HepG2 (cell line): ENCODE data around the gene BCL11B. TPM values are rescaled to one million over a fixed set of nuclear protein-coding genes. Genes with fewer than 3 reads are reported as not detected.

Experiments
- ISL2 ChIP-seq: sonication (generic); formaldehyde crosslinking; IDR thresholded peaks from 2 replicates; pipeline ENCODE4 v1.5.0; 2020; ENCODE audit warnings: missing genetic modification reagents
- NBN ChIP-seq: fragments of 450-650 bp; conservative IDR thresholded peaks from 2 replicates; pipeline ENCODE4 v1.6.1; 2017
- NR2F2 ChIP-seq: IDR thresholded peaks from 2 replicates; pipeline ENCODE4 v1.6.1; 2012; ENCODE audit warnings: low read depth, inconsistent platforms, borderline replicate concordance
- SMARCC2 ChIP-seq: fragments of 450-650 bp; IDR thresholded peaks from 2 replicates; pipeline ENCODE4 v1.6.1; 2017; ENCODE audit warnings: antibody characterized with exemption, mild to moderate bottlenecking
- SMARCE1 ChIP-seq: fragments of 450-650 bp; IDR thresholded peaks from 2 replicates; pipeline ENCODE4 v1.6.1; 2017; ENCODE audit warnings: borderline replicate concordance
- ZNF230 ChIP-seq: sonication (generic); formaldehyde crosslinking; IDR thresholded peaks from 2 replicates; pipeline ENCODE4 v1.4.0; 2020; ENCODE audit warnings: mild to moderate bottlenecking, missing genetic modification reagents
- ZNF589 ChIP-seq: sonication (generic); formaldehyde crosslinking; conservative IDR thresholded peaks from 2 replicates; pipeline ENCODE4 v1.8.0; 2022; ENCODE audit warnings: mild to moderate bottlenecking, moderate library complexity, missing genetic modification reagents
- ZNF660 ChIP-seq: sonication (generic); formaldehyde crosslinking; IDR thresholded peaks from 2 replicates; pipeline ENCODE4 v1.5.1; 2020; ENCODE audit warnings: mild to moderate bottlenecking, low read depth, missing genetic modification reagents, borderline replicate concordance
- ZNF7 ChIP-seq: IDR thresholded peaks from 2 replicates; pipeline ENCODE4 v1.6.1; 2016; ENCODE audit warnings: missing biosample characterization, missing genetic modification reagents
- polyA plus RNA-seq, 8 experiments: library from polyadenylated mRNA; depleted of rRNA in 3 of 8; stranded (reverse) in 7 of 8; unstranded in 1 of 8; fragments of >200 nt; fragmentation: Illumina TruSeq in 4 of 8; extraction: Trizol in 4 of 8; gene quantifications; 2 replicates each; pipeline versions ENCODE4 v1.2.1 to v1.2.3, GENCODE V29; 2011 to 2016; ENCODE audit warnings: low read depth in 4 of 8, missing spikeins in 1 of 8, mixed read lengths in 1 of 8; ENCODE audit not compliant: insufficient read depth in 1 of 8
- total RNA-seq, 5 experiments: library from RNA; depleted of rRNA; stranded (reverse); fragments of >200 nt; fragmentation: Illumina TruSeq; extraction: Trizol; gene quantifications; 2 replicates each; pipeline ENCODE4 v1.2.3, GENCODE V29; 2016; ENCODE audit warnings: low read depth in 1 of 5
- TF ChIP-seq, protein P1 (sequence below): sonication (generic); formaldehyde crosslinking; IDR thresholded peaks from 2 replicates; pipeline ENCODE4 v1.4.0; 2020; ENCODE audit warnings: mild to moderate bottlenecking, missing genetic modification reagents
- TF ChIP-seq, protein P2 (sequence below): sonication (generic); formaldehyde crosslinking; IDR thresholded peaks from 2 replicates; pipeline ENCODE4 v1.8.0; 2022; ENCODE audit warnings: missing genetic modification reagents, low read depth, mild to moderate bottlenecking, borderline replicate concordance
- TF ChIP-seq, protein P3 (sequence below): sonication (generic); formaldehyde crosslinking; IDR thresholded peaks from 2 replicates; pipeline ENCODE4 v1.4.0; 2020; ENCODE audit warnings: mild to moderate bottlenecking, missing genetic modification reagents
- TF ChIP-seq, protein P4 (sequence below): sonication (generic); formaldehyde crosslinking; IDR thresholded peaks from 2 replicates; pipeline ENCODE4 v1.4.0; 2020; ENCODE audit warnings: mild to moderate bottlenecking, missing genetic modification reagents, borderline replicate concordance
- TF ChIP-seq, protein P5 (sequence below): sonication (generic); formaldehyde crosslinking; IDR thresholded peaks from 2 replicates; pipeline ENCODE4 v1.8.0; 2022; ENCODE audit warnings: low read depth, missing genetic modification reagents
- TF ChIP-seq, protein P6 (sequence below): sonication (generic); formaldehyde crosslinking; conservative IDR thresholded peaks from 2 replicates; pipeline ENCODE4 v1.8.1; 2023; ENCODE audit warnings: missing genetic modification reagents
- TF ChIP-seq, protein P7 (sequence below): sonication (generic); formaldehyde crosslinking; IDR thresholded peaks from 2 replicates; pipeline ENCODE4 v1.4.0; 2020; ENCODE audit warnings: mild to moderate bottlenecking, missing genetic modification reagents
- TF ChIP-seq, protein P8 (sequence below): IDR thresholded peaks from 2 replicates; pipeline ENCODE4 v1.6.1; 2016; ENCODE audit warnings: low read depth, control low read depth
- TF ChIP-seq, protein P9 (sequence below): sonication (generic); formaldehyde crosslinking; IDR thresholded peaks from 2 replicates; pipeline ENCODE4 v1.4.0; 2020; ENCODE audit warnings: missing genetic modification reagents; ENCODE audit errors: not compliant biosample characterization

Gene BCL11B
- total and polyA plus RNA-seq, 2 of the 13 experiments (the other 11 are each of a cell fraction or from before 2014, with no cell fraction given) = not detected

DNA sequence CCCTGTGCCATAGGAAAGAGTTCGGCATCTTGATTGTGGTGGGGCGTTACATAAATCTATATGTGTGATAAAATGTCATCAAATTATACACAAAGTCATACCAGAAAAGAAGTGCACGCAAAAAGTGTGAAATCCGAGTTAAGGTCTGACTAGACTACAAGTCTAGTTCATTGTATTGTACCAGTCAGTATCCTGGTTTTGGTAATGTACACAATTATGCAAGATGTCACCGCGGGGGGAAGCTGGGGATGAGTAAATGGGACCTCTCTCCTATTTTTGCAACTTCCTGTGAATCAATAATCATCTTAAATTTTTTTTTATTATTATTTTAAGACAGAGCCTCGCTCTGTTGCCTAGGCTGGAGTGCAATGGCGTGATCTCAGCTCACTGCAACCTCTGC lies 43.2 kb upstream of the BCL11B start (continued):
- TF ChIP-seq ZNF660 (no peak), NR2F2 (no peak), ZNF589 (no peak), NBN (no peak), ISL2 (CRISPR knock-in tag) (no peak), ZNF7 (no peak), SMARCC2 (no peak), ZNF230 (CRISPR knock-in tag) (no peak), SMARCE1 (no peak)
- TF ChIP-seq, protein P1, sequence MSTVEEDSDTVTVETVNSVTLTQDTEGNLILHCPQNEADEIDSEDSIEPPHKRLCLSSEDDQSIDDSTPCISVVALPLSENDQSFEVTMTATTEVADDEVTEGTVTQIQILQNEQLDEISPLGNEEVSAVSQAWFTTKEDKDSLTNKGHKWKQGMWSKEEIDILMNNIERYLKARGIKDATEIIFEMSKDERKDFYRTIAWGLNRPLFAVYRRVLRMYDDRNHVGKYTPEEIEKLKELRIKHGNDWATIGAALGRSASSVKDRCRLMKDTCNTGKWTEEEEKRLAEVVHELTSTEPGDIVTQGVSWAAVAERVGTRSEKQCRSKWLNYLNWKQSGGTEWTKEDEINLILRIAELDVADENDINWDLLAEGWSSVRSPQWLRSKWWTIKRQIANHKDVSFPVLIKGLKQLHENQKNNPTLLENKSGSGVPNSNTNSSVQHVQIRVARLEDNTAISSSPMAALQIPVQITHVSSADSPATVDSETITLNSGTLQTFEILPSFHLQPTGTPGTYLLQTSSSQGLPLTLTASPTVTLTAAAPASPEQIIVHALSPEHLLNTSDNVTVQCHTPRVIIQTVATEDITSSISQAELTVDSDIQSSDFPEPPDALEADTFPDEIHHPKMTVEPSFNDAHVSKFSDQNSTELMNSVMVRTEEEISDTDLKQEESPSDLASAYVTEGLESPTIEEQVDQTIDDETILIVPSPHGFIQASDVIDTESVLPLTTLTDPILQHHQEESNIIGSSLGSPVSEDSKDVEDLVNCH = no peak
- TF ChIP-seq, protein P2, sequence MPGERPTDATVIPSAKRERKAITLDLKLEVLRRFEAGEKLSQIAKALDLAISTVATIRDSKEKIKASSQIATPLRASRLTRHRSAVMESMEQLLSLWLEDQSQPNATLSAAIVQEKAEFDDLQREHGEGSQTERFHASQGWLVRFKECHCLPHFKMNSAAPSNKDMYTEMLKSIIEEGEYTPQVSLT (CRISPR knock-in tag) = no peak
- TF ChIP-seq, protein P3, sequence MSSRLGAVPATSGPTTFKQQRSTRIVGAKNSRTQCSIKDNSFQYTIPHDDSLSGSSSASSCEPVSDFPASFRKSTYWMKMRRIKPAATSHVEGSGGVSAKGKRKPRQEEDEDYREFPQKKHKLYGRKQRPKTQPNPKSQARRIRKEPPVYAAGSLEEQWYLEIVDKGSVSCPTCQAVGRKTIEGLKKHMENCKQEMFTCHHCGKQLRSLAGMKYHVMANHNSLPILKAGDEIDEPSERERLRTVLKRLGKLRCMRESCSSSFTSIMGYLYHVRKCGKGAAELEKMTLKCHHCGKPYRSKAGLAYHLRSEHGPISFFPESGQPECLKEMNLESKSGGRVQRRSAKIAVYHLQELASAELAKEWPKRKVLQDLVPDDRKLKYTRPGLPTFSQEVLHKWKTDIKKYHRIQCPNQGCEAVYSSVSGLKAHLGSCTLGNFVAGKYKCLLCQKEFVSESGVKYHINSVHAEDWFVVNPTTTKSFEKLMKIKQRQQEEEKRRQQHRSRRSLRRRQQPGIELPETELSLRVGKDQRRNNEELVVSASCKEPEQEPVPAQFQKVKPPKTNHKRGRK (CRISPR knock-in tag) = no peak
- TF ChIP-seq, protein P4, sequence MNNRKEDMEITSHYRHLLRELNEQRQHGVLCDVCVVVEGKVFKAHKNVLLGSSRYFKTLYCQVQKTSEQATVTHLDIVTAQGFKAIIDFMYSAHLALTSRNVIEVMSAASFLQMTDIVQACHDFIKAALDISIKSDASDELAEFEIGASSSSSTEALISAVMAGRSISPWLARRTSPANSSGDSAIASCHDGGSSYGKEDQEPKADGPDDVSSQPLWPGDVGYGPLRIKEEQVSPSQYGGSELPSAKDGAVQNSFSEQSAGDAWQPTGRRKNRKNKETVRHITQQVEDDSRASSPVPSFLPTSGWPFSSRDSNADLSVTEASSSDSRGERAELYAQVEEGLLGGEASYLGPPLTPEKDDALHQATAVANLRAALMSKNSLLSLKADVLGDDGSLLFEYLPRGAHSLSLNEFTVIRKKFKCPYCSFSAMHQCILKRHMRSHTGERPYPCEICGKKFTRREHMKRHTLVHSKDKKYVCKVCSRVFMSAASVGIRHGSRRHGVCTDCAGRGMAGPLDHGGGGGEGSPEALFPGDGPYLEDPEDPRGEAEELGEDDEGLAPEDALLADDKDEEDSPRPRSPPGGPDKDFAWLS (CRISPR knock-in tag) = no peak
- TF ChIP-seq, protein P5, sequence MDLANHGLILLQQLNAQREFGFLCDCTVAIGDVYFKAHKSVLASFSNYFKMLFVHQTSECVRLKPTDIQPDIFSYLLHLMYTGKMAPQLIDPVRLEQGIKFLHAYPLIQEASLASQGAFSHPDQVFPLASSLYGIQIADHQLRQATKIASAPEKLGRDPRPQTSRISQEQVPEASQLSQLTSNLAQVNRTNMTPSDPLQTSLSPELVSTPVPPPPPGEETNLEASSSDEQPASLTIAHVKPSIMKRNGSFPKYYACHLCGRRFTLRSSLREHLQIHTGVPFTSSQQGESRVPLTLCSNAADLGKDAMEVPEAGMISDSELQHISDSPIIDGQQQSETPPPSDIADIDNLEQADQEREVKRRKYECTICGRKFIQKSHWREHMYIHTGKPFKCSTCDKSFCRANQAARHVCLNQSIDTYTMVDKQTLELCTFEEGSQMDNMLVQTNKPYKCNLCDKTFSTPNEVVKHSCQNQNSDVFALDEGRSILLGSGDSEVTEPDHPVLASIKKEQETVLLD = no peak
- TF ChIP-seq, protein P6, sequence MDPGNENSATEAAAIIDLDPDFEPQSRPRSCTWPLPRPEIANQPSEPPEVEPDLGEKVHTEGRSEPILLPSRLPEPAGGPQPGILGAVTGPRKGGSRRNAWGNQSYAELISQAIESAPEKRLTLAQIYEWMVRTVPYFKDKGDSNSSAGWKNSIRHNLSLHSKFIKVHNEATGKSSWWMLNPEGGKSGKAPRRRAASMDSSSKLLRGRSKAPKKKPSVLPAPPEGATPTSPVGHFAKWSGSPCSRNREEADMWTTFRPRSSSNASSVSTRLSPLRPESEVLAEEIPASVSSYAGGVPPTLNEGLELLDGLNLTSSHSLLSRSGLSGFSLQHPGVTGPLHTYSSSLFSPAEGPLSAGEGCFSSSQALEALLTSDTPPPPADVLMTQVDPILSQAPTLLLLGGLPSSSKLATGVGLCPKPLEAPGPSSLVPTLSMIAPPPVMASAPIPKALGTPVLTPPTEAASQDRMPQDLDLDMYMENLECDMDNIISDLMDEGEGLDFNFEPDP (CRISPR knock-in tag) = no peak
- TF ChIP-seq, protein P7, sequence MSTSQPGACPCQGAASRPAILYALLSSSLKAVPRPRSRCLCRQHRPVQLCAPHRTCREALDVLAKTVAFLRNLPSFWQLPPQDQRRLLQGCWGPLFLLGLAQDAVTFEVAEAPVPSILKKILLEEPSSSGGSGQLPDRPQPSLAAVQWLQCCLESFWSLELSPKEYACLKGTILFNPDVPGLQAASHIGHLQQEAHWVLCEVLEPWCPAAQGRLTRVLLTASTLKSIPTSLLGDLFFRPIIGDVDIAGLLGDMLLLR (CRISPR knock-in tag) = no peak
- TF ChIP-seq, protein P8, sequence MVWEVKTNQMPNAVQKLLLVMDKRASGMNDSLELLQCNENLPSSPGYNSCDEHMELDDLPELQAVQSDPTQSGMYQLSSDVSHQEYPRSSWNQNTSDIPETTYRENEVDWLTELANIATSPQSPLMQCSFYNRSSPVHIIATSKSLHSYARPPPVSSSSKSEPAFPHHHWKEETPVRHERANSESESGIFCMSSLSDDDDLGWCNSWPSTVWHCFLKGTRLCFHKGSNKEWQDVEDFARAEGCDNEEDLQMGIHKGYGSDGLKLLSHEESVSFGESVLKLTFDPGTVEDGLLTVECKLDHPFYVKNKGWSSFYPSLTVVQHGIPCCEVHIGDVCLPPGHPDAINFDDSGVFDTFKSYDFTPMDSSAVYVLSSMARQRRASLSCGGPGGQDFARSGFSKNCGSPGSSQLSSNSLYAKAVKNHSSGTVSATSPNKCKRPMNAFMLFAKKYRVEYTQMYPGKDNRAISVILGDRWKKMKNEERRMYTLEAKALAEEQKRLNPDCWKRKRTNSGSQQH (CRISPR knock-in tag) = no peak
- TF ChIP-seq, protein P9, sequence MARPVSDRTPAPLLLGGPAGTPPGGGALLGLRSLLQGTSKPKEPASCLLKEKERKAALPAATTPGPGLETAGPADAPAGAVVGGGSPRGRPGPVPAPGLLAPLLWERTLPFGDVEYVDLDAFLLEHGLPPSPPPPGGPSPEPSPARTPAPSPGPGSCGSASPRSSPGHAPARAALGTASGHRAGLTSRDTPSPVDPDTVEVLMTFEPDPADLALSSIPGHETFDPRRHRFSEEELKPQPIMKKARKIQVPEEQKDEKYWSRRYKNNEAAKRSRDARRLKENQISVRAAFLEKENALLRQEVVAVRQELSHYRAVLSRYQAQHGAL (CRISPR knock-in tag) = no peak
